ENCODE measurements around the gene GPR37.

DNA sequence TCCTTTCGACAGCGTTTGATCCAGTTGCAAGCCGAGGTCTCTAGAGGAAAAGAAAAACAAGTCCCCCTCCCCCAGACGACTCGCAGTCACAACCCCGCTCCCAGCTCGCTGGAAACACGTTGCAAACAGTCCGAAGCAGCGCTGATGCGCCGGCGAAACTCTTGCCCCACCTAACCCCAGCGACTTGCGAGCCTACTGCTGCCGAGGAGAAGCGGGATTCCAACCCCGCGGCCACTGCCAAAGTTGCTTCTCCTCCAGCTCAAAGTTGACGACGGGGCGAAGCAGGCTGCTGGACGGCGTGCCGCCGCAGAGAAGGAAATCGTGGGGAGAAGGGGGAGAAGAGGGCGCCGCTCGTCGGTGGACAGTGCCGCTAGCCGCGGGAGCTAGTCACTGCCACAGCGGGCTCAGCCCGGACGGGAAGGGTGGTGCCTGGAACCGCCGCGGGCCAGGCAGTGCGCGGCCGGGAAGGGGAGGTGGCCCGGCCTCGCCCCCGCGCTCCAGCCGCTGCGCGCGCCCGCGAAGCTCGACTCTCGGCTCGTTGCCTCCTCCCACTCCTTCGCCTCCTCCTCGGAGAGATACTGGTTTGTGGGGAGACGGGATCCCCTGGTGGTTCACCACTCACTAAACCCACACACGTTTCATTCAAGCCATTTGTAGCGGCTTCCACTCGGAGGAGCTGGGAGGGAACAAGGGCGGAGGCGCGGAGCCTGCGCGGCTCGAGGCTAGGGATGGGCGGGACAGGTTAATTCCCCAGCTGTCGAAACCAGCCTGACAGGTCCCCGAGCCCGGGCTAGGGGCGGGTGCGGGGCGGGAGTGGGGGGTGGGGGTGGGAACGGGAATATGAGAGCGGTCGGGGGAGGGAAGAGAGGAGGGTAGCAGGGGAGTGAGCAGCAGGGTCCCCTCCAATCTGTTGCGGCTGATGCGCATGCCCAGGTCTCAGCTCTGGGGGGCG, at the start of gene GPR37:
- no peak for TF ChIP-seq RFX5 (IDR thresholded peaks at IDR 0.05; ENCODE audit: low read length)
- TF ChIP-seq YY1 (IDR thresholded peaks at IDR 0.05; ENCODE audit: low read depth), result no peak
- TF ChIP-seq, protein P1, sequence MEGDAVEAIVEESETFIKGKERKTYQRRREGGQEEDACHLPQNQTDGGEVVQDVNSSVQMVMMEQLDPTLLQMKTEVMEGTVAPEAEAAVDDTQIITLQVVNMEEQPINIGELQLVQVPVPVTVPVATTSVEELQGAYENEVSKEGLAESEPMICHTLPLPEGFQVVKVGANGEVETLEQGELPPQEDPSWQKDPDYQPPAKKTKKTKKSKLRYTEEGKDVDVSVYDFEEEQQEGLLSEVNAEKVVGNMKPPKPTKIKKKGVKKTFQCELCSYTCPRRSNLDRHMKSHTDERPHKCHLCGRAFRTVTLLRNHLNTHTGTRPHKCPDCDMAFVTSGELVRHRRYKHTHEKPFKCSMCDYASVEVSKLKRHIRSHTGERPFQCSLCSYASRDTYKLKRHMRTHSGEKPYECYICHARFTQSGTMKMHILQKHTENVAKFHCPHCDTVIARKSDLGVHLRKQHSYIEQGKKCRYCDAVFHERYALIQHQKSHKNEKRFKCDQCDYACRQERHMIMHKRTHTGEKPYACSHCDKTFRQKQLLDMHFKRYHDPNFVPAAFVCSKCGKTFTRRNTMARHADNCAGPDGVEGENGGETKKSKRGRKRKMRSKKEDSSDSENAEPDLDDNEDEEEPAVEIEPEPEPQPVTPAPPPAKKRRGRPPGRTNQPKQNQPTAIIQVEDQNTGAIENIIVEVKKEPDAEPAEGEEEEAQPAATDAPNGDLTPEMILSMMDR (IDR thresholded peaks at IDR 0.05), result no peak

Data from SK-N-SH (cell line).